Measurements from ENCODE around the gene MMP14.
A peak's percentile ranks its signal among the peaks of the same experiment; 100 is the strongest.

MMP14 gene

DNA sequence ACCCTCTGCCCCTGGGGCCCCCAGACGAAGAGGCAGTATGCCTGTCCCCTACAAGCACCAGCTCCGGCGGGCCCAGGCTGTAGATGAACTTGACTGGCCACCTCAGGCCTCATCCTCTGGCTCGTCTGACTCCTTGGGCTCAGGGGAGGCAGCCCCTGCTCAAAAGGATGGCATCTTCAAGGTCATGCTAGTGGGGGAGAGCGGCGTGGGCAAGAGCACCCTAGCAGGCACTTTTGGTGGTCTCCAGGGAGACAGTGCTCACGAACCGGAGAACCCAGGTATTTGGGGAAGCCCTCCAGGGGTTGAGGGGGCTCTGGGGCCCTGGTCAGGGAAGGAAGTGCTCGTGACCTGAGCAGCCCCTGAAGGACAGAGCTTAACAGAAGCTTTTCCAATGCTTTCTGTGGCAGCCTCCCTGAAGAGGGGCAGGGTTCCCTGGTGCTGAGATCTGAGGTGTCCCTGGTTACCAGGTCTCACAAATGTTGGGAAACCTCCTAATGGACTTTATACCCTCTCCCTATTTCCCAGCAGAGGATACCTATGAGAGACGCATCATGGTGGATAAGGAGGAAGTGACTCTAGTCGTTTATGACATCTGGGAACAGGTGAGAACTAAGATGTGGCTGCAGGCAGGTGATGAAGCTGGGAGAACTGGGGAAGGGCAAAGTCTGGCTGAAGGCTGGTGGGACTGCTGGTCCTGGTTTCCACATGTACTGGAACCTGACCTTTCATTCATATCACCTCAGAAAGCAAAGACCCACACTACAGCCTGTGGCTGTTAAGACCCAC lies 48.5 kb downstream of the MMP14 start:
- no peak overlapping the region for H3K4me3 ChIP-seq (ENCODE audit: low read depth, low read length)
- TF ChIP-seq, protein P1, sequence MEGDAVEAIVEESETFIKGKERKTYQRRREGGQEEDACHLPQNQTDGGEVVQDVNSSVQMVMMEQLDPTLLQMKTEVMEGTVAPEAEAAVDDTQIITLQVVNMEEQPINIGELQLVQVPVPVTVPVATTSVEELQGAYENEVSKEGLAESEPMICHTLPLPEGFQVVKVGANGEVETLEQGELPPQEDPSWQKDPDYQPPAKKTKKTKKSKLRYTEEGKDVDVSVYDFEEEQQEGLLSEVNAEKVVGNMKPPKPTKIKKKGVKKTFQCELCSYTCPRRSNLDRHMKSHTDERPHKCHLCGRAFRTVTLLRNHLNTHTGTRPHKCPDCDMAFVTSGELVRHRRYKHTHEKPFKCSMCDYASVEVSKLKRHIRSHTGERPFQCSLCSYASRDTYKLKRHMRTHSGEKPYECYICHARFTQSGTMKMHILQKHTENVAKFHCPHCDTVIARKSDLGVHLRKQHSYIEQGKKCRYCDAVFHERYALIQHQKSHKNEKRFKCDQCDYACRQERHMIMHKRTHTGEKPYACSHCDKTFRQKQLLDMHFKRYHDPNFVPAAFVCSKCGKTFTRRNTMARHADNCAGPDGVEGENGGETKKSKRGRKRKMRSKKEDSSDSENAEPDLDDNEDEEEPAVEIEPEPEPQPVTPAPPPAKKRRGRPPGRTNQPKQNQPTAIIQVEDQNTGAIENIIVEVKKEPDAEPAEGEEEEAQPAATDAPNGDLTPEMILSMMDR (IDR thresholded peaks at IDR 0.05; ENCODE audit: borderline replicate concordance, insufficient read depth, low read depth, low read length) = no peak

DNA sequence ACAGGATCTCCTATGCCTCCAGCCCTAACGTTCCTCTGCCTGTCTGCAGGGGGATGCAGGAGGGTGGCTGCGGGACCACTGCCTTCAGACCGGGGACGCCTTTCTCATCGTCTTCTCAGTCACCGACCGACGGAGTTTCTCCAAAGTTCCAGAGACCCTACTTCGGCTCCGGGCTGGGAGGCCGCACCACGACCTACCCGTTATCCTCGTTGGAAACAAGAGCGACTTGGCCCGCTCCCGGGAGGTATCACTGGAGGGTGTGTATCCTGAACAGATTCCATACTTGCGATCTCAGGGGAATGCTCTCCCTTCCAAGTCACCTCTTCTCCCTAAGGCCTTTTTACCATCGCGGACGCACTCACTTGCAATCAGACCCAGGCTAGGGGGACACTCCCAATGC lies 49.6 kb downstream of the MMP14 start:
- TF ChIP-seq, protein P1 (IDR thresholded peaks at IDR 0.05; ENCODE audit: borderline replicate concordance, insufficient read depth, low read depth, low read length) = no peak
- H3K4me3 ChIP-seq (ENCODE audit: low read depth, low read length) = no peak overlapping the region

DNA sequence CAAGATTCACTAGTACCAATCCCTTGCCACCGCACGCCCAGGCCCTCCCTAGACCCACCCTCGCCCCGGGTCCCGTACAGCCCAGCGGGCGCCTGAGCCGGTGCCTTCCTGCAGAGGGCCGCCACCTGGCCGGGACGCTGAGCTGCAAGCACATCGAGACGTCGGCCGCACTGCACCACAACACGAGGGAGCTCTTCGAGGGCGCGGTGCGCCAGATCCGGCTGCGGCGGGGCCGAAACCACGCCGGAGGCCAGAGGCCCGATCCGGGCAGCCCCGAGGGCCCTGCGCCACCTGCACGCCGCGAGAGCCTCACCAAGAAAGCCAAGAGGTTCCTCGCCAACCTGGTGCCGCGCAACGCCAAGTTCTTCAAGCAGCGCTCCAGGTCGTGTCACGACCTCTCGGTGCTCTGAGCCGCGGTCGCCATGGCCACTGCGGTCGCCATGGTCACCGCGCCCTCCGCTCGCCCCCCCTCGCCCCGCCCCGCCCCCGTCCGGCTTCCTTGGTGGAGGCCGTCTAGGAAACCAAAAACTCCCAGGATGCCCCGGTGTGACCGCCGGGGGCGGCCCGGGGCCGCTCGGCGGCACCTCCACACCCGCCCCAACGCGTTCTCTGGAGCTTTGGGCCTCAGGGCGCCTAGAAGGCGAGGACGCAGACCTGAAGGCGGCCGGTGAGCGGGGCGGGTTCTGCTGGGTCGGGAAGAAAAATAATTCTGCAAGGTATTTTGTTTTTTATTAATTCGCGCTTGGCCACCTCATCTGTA lies 50.3 kb downstream of the MMP14 start:
- H3K4me3 ChIP-seq (ENCODE audit: low read depth, low read length) = peak overlapping the region; percentile 45
- TF ChIP-seq, protein P1 (IDR thresholded peaks at IDR 0.05; ENCODE audit: borderline replicate concordance, insufficient read depth, low read depth, low read length) = peak; percentile 42; the same call in 1 of the 2 replicates

DNA sequence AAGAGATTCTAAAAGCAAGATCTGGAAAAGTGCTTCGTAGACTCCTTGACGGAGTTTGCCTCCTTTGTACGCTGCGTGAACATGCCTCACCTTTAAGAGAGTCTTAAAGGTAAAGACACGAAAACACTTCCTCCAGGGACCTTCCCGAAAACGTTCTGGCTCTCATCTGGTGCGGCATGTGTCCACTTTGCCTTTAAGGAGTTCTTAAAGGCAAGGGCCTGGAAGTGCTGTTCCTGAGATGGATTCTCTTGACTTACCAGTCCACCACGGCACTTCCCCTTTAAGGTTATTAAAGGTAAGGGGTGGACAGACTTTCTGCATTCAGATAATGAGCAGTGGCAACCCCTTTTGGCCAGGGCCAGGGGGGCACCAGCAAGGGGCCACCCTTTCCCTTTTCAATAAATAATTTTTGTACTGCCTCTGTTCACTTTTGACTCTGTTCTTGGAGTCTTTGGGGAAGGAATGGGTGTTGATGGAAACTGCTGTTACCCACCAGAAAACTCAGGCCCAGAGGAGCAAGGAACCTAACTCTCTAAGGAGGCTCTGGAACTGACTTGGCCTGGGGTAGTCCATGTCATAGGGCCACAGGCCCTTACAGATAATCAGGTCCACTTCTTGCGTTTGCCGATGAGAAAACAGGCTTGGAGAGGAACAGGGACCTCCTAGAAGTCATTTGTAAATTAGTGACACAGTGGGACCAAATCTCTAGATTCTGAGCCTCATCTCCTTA lies 51.0 kb downstream of the MMP14 start:
- H3K4me3 ChIP-seq (ENCODE audit: low read depth, low read length) = peak overlapping the region; percentile 45
- TF ChIP-seq, protein P1 (IDR thresholded peaks at IDR 0.05; ENCODE audit: borderline replicate concordance, insufficient read depth, low read depth, low read length) = no peak

DNA sequence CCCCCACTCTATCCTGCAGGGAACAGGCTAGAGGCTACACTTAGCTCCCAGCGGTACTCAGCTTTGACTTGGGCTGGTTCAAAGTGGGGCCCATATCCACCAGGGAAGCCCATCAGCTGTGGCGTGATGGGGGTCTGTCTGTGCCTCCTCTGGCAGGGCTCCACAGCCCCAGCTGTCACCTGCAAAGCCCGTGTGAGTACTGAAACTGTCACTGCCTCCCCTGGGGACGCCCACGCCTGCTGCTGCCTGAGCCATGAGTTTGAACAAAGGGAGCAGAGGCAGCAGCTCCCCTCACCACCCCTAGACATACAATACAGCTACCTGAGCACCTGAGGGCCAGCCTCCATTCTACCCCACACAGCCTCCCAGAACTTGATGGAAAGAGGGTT lies 51.6 kb downstream of the MMP14 start:
- H3K4me3 ChIP-seq (ENCODE audit: low read depth, low read length) = peak overlapping the region; percentile 32
- TF ChIP-seq, protein P1 (IDR thresholded peaks at IDR 0.05; ENCODE audit: borderline replicate concordance, insufficient read depth, low read depth, low read length) = no peak

DNA sequence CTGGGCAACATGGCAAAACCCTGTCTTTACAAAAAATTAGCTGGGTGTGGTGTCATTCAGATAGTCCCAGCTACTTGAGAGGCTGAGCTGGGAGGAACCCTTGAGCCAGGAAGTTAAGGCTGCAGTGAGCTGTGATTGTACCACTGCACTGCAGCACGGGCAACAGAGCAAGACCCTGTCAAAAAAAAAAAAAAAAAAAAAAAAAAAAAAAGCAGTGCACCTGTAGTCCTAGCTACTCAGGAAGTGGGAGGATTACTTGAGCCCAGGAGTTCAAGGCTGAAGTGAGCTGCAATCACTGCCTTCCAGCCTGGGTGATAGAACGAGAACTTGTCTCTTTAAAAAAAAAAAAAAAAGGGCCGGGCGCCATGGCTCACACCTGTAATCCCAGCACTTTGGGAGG lies 52.3 kb downstream of the MMP14 start:
- no peak overlapping the region for H3K4me3 ChIP-seq (ENCODE audit: low read depth, low read length)
- TF ChIP-seq, protein P1 (IDR thresholded peaks at IDR 0.05; ENCODE audit: borderline replicate concordance, insufficient read depth, low read depth, low read length) = no peak
